GM12878 (cell line): ENCODE results near the gene MALRD1. TPM values are rescaled to one million over a fixed set of nuclear protein-coding genes. Genes with fewer than 3 reads are reported as not detected.

Experiments
- CBX3 ChIP-seq: fragments of 200-600 bp; sonication (generic); IDR thresholded peaks from 2 replicates; pipeline ENCODE4 v1.6.1; 2016; ENCODE audit warnings: low read depth, borderline replicate concordance
- CBX5 ChIP-seq: sonication (generic); IDR thresholded peaks from 2 replicates; pipeline ENCODE4 v1.6.1; 2016; ENCODE audit warnings: low read depth, moderate library complexity, mild to moderate bottlenecking, inconsistent platforms
- CEBPB ChIP-seq, 2 experiments: fragments of 150-350 bp in 1 of 2; IDR thresholded peaks; 2 replicates each; pipeline ENCODE4 v1.6.1; 2012 to 2014; ENCODE audit warnings: low read depth in 2 of 2, low read length in 2 of 2, borderline replicate concordance in 1 of 2, inconsistent platforms in 1 of 2
- CHD2 ChIP-seq: IDR thresholded peaks from 2 replicates; pipeline ENCODE4 v1.6.1; 2011; ENCODE audit warnings: low read depth, low read length, improper control_type of control experiment, borderline replicate concordance
- CREB1 ChIP-seq: IDR thresholded peaks from 2 replicates; pipeline ENCODE4 v1.6.1; 2012; ENCODE audit warnings: low read depth, mild to moderate bottlenecking, inconsistent platforms
- NFXL1 ChIP-seq: fragments of 450-650 bp; IDR thresholded peaks from 2 replicates; pipeline ENCODE4 v1.6.1; 2017; ENCODE audit warnings: antibody characterized with exemption, mild to moderate bottlenecking, borderline replicate concordance
- RELA ChIP-seq: fragments of 450-650 bp; IDR thresholded peaks from 2 replicates; pipeline ENCODE4 v1.8.0; 2014; ENCODE audit warnings: borderline replicate concordance; ENCODE audit not compliant: partially characterized antibody
- SREBF1 ChIP-seq: IDR thresholded peaks from 2 replicates; pipeline ENCODE4 v1.6.1; 2012; ENCODE audit warnings: mild to moderate bottlenecking, low read length
- ZNF24 ChIP-seq: fragments of 450-650 bp; IDR thresholded peaks from 2 replicates; pipeline ENCODE4 v1.6.1; 2017; ENCODE audit warnings: antibody characterized with exemption, mild to moderate bottlenecking
- polyA plus RNA-seq, 11 experiments: library from polyadenylated mRNA; depleted of rRNA in 4 of 11; unstranded in 6 of 11; stranded (reverse) in 5 of 11; fragments of >200 nt; fragmentation: Nextera tagmentation in 4 of 11; fragmentation: Illumina TruSeq in 1 of 11; extraction: Ambion mirVana in 4 of 11; extraction: Trizol in 1 of 11; gene quantifications; 1 replicate in 1 of 11; 2 replicates in 10 of 11; pipeline versions ENCODE4 v1.2.1 to v1.2.3, GENCODE V29; 2011 to 2016; ENCODE audit warnings: inconsistent platforms in 2 of 11, missing spikeins in 2 of 11, low read depth in 1 of 11
- total RNA-seq, 4 experiments: library from RNA; depleted of rRNA in 3 of 4; stranded (reverse); fragments of >200 nt in 3 of 4; fragmentation: Illumina TruSeq in 1 of 4; extraction: Trizol in 1 of 4; gene quantifications; 2 replicates each; pipeline versions ENCODE4 v1.2.1 to v1.2.3, GENCODE V29; 2013 to 2021
- TF ChIP-seq, protein P1 (sequence below): fragments of 450-650 bp; IDR thresholded peaks from 2 replicates; pipeline ENCODE4 v1.6.1; 2018; ENCODE audit warnings: mild to moderate bottlenecking, low read depth, moderate library complexity; ENCODE audit not compliant: partially characterized antibody
- TF ChIP-seq, protein P2 (sequence below): fragments of 450-650 bp; IDR thresholded peaks from 2 replicates; pipeline ENCODE4 v1.6.1; 2017; ENCODE audit warnings: borderline replicate concordance
- TF ChIP-seq, protein P3 (sequence below): IDR thresholded peaks from 2 replicates; pipeline ENCODE4 v1.6.1; 2012; ENCODE audit warnings: low read length, inconsistent platforms

The MALRD1 gene
- total and polyA plus RNA-seq, 10 of the 15 experiments (the other 5 are each of a cell fraction or from before 2014, with no cell fraction given): 0.12 to 6.6 (median 0.26) TPM; not detected in 2

DNA sequence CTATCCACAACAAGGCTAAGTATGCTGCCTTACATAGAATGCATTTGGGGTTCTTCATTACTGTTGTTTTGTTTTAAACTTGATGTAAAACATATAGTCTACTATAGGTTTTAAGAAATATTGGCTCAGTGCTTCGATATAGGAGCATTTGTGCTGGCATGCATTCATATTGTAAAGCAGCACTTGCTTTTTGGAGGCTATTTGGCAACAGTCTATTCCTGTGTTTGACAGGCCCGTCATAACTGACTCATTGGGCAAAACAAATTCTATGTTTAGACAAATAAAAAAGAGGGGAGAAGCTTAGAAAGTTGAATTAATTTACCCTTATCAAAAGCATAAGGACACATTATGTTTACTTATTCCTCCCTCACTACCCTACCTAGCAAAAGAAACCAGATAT, 729.2 kb downstream of the MALRD1 start (continued):
- TF ChIP-seq, protein P1, sequence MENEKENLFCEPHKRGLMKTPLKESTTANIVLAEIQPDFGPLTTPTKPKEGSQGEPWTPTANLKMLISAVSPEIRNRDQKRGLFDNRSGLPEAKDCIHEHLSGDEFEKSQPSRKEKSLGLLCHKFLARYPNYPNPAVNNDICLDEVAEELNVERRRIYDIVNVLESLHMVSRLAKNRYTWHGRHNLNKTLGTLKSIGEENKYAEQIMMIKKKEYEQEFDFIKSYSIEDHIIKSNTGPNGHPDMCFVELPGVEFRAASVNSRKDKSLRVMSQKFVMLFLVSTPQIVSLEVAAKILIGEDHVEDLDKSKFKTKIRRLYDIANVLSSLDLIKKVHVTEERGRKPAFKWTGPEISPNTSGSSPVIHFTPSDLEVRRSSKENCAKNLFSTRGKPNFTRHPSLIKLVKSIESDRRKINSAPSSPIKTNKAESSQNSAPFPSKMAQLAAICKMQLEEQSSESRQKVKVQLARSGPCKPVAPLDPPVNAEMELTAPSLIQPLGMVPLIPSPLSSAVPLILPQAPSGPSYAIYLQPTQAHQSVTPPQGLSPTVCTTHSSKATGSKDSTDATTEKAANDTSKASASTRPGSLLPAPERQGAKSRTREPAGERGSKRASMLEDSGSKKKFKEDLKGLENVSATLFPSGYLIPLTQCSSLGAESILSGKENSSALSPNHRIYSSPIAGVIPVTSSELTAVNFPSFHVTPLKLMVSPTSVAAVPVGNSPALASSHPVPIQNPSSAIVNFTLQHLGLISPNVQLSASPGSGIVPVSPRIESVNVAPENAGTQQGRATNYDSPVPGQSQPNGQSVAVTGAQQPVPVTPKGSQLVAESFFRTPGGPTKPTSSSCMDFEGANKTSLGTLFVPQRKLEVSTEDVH: no peak
- TF ChIP-seq, protein P2, sequence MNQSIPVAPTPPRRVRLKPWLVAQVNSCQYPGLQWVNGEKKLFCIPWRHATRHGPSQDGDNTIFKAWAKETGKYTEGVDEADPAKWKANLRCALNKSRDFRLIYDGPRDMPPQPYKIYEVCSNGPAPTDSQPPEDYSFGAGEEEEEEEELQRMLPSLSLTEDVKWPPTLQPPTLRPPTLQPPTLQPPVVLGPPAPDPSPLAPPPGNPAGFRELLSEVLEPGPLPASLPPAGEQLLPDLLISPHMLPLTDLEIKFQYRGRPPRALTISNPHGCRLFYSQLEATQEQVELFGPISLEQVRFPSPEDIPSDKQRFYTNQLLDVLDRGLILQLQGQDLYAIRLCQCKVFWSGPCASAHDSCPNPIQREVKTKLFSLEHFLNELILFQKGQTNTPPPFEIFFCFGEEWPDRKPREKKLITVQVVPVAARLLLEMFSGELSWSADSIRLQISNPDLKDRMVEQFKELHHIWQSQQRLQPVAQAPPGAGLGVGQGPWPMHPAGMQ: no peak
- TF ChIP-seq CREB1: no peak
- TF ChIP-seq SREBF1: no peak
- no peak for TF ChIP-seq CBX5
- TF ChIP-seq CHD2: no peak
- no peak for TF ChIP-seq ZNF24
- TF ChIP-seq, protein P3, sequence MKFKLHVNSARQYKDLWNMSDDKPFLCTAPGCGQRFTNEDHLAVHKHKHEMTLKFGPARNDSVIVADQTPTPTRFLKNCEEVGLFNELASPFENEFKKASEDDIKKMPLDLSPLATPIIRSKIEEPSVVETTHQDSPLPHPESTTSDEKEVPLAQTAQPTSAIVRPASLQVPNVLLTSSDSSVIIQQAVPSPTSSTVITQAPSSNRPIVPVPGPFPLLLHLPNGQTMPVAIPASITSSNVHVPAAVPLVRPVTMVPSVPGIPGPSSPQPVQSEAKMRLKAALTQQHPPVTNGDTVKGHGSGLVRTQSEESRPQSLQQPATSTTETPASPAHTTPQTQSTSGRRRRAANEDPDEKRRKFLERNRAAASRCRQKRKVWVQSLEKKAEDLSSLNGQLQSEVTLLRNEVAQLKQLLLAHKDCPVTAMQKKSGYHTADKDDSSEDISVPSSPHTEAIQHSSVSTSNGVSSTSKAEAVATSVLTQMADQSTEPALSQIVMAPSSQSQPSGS: no peak
- TF ChIP-seq CBX3: no peak
- no peak for TF ChIP-seq CEBPB (IDR thresholded peaks at IDR 0.05; ENCODE audit: borderline replicate concordance in 1 of 2, low read depth in 2 of 2, low read length in 2 of 2)
- no peak for TF ChIP-seq NFXL1
- no peak for TF ChIP-seq RELA
